GM18951 (cell line): ENCODE measurements around the gene CCDC8.

Experiments
- POLR2A ChIP-seq: IDR thresholded peaks from 4 replicates; pipeline ENCODE4 v1.6.1; 2011; ENCODE audit warnings: mild to moderate bottlenecking; ENCODE audit not compliant: insufficient read length, insufficient read depth; ENCODE audit errors: extremely low read depth
- in situ Hi-C: fragments of 300-500 bp; cut with MboI; formaldehyde crosslinking; loops from one replicate; pipeline ENCODE4 v1.12.0; 2022; ENCODE audit warnings: low sequenced_read_pairs, mixed read lengths, inconsistent platforms; ENCODE audit not compliant: unreplicated experiment

CCDC8 gene

GRCh38 chr19:46372901-46373490 is 40.4 kb downstream of the CCDC8 start:
- TF ChIP-seq POLR2A: no peak
- in situ Hi-C loops: no loop called here

DNA sequence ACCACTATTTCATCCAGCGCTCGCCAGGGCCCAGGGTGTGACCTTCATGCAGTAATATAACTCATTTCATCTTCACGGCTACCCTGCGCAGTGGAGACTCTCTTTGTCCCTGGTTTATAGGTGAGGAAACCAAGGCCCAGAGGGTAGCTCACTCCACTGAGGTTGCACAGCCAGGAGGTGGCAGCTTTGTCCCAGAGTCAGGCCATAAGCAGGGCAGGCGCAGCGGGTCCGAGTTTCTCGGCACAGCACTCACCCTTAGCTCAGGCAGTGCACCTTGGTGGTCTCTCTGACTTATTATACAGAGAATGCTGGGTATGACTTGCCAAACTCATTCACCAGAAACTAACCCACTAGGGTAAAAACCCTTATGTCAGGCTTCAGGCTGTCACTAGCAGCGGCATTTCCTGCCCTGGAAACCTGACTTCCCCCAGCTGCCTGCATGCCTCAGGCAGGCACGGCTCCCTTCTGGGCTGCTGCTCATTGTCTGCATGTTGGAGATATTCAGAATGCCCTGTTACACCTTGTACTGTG is 41.9 kb downstream of the CCDC8 start:
- in situ Hi-C loops: no loop called here

DNA sequence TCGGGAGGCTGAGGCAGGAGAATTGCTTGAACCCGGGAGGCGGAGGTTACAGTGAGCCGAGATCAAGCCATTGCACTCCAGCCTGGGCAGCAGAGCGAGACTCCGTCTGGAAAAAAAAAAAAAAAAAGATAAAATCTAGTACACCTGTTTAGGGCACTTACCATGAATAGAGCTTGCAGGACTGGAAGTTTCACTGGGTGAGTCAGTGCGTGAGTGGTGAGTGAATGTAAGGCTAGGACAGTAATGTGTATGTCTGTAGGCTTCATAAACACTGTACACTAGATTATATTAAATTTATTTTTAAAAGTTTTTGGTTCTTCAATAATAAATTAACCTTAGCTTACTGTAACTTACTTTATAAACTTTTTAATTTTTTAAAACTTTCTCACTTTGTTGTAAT is 43.5 kb downstream of the CCDC8 start:
- TF ChIP-seq POLR2A: no peak
- in situ Hi-C loops: no loop called here

More for the DNA sequence above, 41.9 kb downstream of the CCDC8 start:
- no peak for TF ChIP-seq POLR2A

DNA sequence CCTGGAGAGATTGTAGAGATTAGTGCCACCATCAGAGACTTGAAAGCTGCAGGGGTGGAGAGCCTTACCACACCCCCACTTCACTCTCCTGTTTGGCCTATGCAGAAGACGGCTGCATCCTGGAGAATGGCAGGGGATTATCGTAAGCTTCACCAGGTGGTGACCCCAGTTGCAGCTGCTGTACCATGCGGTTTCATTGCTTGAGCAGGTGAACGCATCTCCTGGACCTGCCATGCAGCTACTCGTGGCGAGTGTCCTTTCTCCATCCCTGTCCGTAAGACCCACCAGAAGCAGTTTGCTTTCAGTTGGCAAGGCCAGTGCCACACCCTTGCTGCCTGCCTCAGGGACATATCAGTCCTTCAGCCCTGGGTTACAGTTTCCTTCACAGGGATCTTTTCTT is 45.2 kb downstream of the CCDC8 start:
- in situ Hi-C loops: no loop called here
- TF ChIP-seq POLR2A: no peak

DNA sequence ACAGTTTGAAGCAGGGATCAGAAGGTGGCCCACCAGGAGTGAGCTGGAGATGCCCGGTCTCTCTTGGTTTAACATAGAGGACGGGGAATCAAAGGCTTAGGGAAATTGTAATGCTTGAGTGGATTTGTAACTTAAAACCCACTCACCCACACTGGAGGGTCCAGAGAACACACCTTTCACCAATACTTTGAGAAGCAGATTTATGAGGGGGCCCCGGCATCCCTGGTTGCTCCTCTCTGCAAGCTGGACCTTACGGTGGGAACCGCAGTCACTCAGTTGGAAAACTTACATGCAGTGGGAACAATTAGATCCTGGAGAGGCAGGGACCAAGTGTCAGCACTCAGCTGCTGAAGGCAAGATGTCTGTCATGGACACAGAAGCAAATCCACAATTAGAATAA is 45.9 kb downstream of the CCDC8 start:
- TF ChIP-seq POLR2A: no peak

GRCh38 chr19:46366620-46367292 is 46.6 kb downstream of the CCDC8 start:
- TF ChIP-seq POLR2A: no peak
- in situ Hi-C loops: no loop called here

More for the DNA sequence above, 45.9 kb downstream of the CCDC8 start:
- in situ Hi-C loops: no loop called here

- no peak for TF ChIP-seq POLR2A
These were observed 47.8 kb downstream of the CCDC8 start for GRCh38 chr19:46365561-46365960.

GRCh38 chr19:46364359-46364758 is 49.0 kb downstream of the CCDC8 start:
- in situ Hi-C loops: no loop called here
- TF ChIP-seq POLR2A: no peak

More at GRCh38 chr19:46365561-46365960, 47.8 kb downstream of the CCDC8 start:
- in situ Hi-C loops: no loop called here

DNA sequence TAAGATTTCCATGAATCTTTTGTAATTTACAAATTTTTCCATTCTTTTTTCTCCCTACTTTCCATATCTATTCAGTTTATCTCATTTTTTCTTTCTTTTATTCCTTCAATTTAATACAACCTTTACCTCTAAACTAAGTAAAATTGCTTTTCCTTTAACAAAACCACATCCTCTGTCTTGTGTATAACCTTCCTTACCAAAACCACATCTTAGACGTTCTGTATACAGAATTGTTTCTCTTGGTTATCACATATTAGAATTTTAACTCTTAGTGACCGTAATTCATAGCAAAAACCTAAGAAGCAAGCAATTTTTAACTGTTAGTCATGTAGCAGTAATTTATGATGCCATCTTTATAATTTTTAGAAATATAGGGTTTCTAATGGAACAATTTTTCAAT is 51.4 kb downstream of the CCDC8 start:
- in situ Hi-C loops: no loop called here
- no peak for TF ChIP-seq POLR2A
